DMS 273 treated with DMSO at 0.1 percent for 48 hours (cell line): Measurements from ENCODE around the gene FRG2B.
"Not testable (repeated sequence)": the region's sequence is repeated elsewhere in the genome, so short reads cannot be mapped to it uniquely, and the experiment has no call there.

Source experiments
- DNase-seq: peaks from one replicate; lab custom pipeline; 2025; lab: John Stamatoyannopoulos, UW

FRG2B gene

DNA sequence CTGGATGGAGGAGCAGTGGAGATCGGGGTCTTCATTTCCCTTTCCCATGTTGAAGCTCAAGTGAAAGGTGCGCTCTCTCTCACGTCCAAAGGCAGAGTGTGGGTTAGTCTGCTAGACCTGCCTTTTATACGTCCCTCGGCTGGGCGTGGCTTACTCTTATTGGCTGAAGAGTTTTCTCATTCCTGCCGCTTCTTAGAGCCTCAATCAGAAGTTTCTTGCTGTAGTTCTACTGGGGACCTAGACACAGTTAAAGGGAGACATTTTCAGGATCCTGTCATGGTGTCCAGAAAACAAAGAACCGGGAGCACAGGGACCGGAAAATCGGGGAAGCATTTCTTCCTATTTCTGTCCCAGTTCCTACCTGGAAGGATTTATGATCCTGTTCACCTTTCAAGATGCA, at the start of gene FRG2B:
FRG2B (minus strand) TSS at position 101 of the 400 bp plus-strand sequence; CDS start at position 48, 53 bp downstream.
- DNase-seq: not testable (repeated sequence)

DNA sequence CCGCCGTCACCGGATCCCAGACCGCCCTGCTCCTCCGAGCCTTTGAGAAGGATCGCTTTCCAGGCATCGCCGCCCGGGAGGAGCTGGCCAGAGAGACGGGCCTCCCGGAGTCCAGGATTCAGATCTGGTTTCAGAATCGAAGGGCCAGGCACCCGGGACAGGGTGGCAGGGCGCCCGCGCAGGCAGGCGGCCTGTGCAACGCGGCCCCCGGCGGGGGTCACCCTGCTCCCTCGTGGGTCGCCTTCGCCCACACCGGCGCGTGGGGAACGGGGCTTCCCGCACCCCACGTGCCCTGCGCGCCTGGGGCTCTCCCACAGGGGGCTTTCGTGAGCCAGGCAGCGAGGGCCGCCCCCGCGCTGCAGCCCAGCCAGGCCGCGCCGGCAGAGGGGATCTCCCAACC, 40.9 kb upstream of the FRG2B start:
- DNase-seq: not testable (repeated sequence)

DNA sequence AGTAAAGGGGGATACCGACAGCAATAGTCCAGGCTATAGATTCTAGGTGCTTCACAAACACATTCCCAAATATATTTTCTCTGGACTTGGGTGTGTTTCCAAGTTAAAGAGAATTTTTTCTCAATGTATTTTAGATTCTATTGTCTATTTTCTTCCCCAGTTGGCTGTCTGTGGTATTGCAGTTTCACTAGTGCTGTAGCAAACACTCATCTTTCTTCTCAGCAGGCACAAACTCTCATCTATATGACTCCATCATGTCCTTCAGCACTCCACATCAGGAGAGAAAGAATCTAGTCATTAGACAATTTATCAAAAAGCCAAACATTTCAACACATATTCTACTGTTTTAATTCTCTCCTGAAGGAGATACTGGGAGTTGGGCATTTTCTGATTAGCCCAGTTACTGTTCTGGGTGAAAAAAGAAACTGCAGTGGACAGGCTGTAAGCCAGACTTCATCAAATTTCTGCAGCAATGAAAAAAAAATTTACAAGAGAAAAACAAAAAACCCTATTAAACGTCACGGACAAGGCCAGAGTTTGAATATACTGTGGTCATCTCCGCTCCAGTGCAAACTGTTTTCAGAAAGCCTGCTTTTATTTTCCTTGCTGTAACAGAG, 37.1 kb upstream of the FRG2B start:
- not testable (repeated sequence) for DNase-seq

DNA sequence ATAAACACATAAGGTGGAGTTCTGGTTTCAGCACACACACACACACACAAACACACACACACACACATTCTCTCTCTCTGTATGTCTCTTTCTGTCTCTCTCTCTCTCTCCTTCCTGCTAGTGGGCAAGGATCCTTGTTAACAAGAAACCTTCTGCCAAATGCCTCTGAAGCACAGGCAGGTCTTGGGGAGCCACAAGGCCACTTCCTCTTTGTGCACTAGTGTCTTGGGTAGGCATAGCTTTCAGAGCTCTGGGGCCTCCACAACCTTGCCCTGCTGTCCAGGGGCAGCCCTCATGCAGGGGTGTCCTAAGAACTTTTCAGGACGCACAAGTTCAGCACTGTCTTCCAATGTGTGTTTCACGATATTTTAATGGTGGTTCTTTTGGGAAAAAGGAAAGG, 34.5 kb upstream of the FRG2B start:
- DNase-seq: not testable (repeated sequence)

DNA sequence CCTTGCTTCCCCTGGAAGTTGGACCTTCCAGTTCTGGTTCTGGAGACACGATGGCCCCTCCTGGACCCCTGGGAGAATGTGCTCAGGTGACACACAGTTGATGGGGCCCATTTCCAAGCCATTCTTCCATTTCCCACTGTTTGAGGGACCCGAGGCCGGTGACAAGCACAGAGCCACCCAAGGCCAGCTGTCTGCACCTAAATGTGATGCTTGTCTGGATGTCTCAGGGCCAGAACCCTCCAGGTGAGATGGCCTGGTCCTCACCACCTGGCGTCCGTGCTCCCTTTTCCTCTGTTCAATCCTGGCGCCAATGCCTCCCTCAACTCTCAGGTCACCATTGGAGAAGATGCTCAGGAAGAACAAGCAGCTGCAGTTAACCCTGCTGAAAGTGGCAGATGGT, 33.9 kb upstream of the FRG2B start:
- DNase-seq: not testable (repeated sequence)

DNA sequence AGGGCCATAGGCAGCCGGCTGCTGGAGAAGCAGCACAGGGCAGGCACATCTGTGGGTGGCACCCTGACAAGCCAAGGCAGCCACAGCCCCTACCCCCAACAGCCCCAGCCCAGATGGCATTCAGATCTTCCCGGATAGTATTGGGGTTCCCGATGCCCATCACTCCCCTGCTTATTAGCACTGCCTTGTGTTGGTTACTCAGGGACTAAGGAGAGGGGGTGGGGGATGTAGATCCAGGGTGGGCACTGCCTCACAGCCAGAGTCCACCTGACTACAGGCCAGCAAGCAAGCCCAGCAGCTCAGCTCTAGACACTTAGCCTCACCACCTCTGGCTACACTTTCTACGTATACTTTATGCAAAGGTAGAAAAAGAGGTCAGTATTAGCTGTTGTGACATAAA, 30.7 kb upstream of the FRG2B start:
- DNase-seq: not testable (repeated sequence)

DNA sequence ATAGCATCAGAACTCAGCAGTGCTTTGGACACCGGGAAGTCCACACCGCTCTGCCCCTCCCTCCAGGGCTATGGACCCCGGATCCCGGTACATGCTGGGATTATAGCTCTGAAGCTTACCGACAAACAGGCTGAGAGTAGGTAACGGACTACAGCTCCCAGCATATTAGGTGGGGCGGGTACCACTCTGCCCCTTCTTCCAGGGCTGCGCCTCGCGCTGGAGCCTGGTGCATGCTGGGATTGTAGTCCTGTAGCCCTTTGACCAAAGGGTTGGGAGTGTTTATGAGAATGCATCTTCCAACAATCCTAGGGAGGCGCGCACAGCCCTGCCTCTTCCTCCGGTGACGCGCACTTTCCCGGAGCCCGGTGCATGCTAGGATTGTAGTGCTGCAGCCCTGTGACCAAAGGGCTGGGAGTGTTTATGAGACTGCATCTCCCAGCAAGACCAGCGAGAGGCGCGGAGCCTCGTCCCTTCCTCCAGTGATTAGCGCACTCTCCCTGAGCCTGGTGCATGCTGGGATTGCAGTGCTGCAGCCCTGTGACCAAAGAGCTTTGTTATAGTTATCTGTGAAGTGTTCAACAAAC, 22.4 kb upstream of the FRG2B start:
- DNase-seq: not testable (repeated sequence)

DNA sequence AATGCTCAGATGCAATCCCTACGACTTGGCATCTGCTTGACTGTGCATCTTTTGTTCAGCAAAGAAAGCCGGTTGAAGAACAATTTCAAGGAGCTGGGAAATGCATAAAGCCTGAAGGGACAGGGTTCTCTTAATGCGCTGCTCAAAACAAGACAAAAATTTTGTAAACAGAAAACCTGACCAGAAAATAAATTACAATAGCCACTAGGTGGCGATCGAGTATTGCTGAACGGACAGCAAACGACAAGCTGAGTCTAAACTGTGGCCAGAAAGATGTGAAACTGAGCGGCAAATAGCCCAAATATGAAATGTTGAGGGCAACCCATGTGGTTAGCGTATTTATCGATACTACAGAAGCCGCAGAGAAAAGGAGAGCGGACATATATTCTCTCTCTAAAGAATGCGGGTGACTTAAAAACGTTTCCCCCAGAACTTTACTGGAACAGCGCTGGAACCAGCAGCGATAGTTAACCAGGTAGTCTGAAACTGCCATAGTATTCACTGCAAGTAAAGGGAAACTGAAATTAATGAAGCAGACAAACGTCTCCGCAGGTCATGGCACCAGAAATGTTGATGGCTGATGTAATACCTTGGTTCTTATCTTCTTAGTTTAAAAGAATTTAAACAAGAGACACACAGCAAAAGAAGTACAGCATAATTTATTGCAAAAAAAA, 20.6 kb upstream of the FRG2B start:
- DNase-seq: not testable (repeated sequence)

DNA sequence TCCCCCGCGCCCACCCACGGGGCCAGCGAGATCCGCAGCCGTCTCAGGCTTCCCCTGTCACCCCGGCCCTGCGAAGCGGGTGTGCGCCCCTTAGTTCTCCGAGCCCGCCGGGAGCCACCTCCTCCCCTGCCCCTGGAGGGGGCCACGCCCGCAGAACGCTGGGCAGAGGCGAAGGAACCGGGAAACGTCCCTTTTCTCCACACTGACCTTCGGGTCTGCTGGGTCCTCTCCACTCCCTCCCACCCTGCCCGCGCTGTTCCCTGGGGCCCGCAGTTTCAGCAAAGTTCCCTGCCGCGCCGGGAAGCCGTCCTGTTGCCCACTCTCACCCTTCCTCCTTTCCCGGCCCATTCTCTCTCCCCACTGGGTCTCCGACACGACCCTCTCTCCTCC, 11.2 kb upstream of the FRG2B start:
- not testable (repeated sequence) for DNase-seq

DNA sequence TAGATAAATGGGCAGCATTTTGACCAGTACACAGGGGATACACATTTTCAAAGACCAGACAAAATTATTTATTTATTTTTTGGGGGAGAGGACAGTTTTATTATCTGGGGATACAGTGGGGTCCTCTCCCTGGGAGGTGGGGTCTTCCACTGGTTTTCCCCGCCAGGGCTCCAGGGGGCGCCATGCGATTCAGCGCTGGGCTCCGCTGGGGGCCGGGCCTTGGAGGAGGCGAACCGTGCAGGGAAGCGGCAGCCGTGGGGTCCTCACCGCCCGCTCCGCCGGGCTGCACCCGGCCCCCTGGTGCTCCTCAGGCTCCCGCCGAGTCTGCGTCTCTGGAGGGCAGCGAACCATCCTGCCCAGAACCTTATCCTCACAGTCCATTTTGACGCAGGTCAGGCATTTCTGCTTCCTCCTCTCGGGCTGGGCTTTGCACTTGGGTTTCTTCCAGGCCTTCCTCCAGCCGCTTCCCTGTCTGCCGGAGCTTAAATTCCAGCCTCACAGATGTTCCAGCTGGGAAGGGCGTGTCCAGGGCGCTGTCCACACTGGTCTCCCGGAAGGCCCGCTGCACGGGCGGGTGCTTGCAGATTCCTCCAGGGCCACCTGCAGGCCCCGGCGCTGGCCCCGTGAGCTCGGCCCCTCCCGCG, 10.7 kb upstream of the FRG2B start:
- DNase-seq: not testable (repeated sequence)

DNA sequence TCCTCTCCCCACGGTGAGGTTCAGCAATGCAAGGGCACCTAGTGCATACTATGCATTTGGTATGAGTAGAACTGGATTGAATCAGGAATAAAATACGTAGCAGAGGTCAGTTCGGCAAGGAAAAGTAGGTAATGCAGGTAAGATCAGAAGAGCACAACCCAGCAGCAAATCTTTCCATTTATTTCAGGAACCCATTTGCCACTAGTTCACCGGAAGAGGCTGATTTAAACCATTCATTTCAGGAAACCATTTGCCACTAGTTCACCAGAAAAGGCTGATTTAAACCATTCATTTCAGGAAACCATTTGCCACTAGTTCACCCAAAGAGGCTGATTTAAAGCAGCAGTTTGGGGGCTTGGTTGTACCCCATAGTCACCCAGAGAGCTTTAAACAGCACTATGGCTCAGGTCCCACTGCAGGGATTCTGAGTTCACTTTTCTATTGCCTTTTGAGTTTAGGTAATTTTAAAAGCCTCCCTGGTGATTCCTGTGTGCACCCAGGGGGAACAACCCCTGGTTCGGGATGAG, 4.2 kb upstream of the FRG2B start:
- DNase-seq: not testable (repeated sequence)

DNA sequence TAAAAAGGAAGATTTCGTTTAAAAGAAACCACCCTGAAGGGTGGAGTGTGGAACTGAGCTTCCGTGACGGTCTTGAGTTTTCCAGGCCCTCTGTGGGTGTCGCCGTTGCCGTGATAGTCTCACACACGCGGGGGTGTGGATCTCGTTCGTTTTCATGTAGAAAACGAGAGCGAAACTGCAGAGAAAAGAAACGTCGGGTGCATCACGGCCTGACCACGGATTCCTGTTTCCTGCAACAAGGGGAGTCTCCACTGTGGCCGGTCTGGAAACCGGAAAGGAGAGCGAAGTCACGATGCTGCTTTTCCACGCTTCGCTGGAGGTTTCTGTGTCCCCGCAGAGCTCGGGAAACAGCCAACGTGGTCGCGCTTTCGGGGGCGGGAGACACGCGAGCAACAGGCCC, 4.1 kb downstream of the FRG2B start:
- not testable (repeated sequence) for DNase-seq

DNA sequence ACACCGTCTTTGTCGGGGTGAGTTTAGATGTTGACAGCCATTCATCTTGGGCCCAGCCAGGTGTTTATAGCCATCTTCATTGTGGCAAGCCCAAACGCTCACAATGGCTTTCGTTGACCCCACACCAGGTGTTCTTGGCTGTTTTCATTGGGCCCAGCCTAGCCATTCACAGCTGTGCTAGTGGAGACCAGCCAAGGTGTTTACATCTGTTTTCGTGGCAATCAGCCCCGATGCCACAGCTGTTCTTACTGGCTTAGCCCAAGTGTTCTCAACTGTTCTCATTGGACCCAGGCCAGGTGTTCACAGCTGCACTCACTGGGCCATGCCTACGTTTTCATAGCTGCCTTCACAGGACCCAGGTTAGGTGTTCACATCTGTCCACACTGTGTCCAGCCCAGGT, 7.7 kb downstream of the FRG2B start:
- DNase-seq: no peak

DNA sequence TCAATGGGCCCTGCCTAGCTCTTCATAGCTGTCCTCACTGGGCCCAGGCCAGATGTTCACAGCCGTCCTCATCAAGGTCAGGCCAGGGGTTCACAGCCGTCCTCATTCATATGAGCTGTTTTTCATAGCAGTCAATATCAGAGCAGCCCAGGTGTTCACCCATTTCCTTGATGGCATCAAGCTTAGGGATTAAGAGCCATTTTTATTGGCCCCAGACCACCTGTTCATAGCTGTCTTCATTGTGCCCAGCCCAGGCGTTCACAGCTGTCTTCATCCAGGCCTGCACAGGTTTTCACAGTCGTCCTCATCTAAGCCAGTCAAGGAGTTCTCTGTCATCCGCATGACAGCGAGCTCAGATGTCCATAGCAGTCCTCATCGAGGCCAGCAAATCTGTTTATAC, 9.4 kb downstream of the FRG2B start:
- DNase-seq: no peak

DNA sequence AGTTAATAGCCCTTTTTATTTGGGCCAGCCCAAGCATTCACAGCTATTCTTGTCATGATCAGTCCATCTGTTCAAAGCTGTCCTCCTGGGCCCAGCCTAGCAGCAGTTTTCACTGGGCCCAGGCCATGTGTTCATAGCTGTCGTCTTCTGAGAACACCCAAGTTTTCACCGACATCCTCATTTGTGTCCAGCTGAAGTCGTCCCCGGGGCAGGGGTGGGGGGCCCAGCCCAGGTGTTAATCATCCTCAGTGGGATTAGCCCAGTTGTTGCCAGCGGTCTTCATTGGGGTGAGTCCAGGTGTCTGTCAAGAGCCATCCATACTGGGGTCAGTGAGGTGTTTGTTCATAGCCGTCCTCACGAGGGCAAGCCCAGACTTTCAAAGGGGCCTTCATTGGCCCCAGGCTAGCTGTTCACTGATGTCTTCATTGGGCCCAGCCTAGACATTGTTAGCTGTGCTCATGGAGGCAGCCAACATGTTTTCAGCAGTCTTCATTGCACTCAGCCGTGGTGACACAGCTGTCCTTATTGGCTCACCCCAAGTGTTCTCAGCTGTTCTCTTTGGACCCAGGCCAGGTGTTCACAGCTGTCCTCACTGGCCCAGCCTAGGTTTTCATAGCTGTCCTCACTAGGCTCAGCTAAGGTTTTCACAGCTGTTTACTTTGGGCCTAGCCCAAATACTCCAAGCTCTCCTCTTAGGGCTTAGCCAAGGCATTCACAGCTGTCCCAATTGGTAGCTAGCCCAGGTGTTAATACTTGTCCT, 10.0 kb downstream of the FRG2B start:
- DNase-seq: no peak

DNA sequence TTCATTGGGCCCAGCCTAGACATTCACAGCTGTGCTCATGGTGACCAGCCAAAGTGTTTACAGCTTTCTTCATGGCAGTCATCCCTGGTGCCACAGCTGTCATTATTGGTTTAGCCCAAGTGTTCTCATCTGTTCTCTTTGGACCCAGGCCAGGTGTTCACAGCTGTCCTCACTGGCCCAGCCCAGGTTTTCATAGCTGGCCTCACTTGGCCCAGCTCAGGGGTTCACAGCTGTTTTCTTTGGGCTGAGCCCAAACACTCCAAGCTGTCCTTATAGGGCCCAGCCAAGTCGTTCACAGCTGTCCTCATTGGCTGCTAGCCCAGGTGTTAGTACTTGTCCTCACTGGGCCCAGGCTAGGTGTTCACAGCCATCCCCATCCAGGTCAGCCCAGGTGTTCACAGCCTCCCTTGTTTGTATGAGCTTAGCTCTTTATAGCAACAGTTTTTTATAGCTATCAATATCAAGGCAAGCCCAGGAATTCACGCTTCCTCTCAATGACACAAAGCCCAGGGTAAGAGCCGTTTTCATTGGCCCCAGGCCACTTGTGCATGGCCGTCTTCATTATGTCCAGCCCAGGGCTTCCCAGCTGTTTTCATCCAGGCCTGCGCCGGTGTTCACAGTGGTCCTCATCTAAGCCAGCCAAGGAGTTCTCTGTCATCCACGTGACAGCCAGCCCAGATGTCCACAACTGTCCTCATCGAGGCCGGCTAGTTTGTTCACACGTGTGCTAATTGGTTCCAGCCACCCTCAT, 11.6 kb downstream of the FRG2B start:
- peak; percentile 44 for DNase-seq

DNA sequence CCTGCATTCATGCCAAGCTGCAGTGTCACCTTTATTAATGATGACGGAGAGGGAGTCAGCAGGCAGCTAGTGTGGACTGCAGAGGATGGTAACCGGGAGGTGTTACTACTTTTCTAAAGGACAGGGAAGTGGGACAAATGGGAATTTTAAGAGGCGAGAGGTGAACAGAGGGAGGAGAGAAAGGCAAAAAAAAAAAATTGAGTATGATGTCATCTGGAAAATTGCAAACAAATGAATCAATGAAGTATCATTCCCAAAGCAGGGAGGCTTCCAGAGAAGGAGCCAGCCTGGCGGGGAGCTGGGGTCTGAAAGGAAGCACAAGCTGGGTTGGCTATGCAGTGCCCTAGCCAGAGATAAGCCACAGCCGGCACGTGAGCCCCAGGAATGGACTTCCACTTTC, 12.9 kb downstream of the FRG2B start:
- DNase-seq: no peak

DNA sequence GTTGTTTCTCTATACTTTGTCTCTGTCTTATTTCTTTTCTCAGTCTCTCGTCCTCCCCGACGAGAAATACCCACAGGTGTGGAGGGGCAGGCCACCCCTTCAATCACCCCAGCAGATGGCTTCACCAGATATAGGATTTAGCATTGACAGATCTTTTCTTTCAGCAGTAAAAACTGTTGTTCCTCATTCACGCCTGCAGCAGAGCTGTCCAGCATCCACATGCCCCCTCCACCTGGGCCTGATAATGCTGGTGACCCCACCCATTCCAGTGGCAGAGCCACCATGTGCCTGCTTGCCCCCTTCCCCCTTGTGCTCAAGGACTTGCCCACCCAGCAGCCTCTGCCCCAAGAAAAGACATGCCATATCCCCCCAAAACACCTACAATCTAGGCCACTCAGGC, 15.5 kb downstream of the FRG2B start:
- no peak for DNase-seq

DNA sequence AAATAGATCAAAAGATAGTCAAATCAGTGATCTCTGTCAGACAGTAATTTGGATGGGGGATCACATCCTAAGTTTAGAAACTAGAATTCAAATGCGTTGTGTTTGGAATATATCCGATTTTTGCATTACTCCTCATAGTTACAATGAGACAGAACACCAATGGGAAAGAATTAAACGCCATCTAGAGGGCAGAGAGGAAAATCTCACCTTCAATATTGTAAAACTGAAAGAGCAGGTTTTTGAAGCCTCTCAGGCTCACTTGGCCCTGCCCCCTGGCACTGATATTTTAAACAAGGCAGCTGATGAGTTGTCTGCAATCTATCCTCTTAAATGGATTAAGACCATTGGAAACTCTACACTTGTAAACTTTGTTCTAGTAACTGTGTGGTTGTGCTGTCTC, 17.7 kb downstream of the FRG2B start:
- no peak for DNase-seq

DNA sequence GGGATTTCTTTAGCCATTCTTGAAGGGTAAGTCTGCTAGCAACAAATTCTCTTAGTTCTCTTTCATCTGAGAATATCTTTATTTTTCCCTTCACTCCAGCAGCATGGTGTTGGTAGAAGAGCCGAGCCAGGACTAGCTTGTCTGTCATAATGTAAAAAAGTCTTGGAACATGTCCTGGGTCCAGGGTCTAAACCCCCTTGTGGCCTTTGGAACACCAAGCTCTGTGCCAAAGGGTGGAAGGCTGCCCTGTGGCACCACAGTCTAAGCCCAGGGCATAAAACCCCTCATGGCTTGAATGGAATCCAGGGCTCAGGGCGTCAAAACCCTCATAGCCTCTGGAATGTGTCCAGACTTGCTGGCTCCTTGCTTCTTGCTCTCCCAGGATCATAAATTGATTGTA, 23.2 kb downstream of the FRG2B start:
- not testable (repeated sequence) for DNase-seq

DNA sequence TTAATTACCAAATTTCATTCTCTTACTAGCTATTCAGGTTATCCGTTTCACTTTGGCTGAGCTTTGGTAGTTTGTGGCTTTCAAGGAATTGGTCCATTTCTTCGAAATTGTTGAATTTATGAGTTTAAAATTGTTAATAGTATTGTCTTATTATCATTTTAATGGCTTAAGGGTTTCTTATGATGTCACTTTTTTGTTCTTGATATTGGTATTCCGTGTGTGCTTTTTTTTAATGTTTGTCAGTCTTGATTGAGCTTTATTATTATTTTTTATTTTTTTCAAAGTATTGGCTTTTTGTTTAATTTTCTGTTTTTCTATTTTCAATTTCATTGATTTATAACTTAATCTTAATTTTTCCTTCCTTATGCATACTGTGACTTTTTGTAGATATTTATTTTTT, 25.9 kb downstream of the FRG2B start:
- DNase-seq: no peak
